Measurements from ENCODE around the gene DRC1.

DRC1 gene

GRCh38 chr2:26450031-26450635 is 48.4 kb downstream of the DRC1 start:
- no peak for TF ChIP-seq CTCF (IDR thresholded peaks at IDR 0.05; ENCODE audit: low read depth, low read length)
- DNase-seq: no peak

GRCh38 chr2:26451700-26452099 is 50.0 kb downstream of the DRC1 start:
- Histone ChIP-seq H3K27ac (no peak overlapping the region), H3K9me3 (ENCODE audit: severe bottlenecking) (no peaks in the 10 kb centered on the region), H3K4me3 (ENCODE audit: low read depth, low read length) (no peak overlapping the region), H3K36me3 (no peaks in the 10 kb centered on the region), H3K27me3 (ENCODE audit: insufficient read depth, low read depth, severe bottlenecking) (no peaks in the 10 kb centered on the region)
- TF ChIP-seq CTCF (IDR thresholded peaks at IDR 0.05; ENCODE audit: low read depth, low read length): no peak
- no peak for DNase-seq

More at GRCh38 chr2:26450031-26450635, 48.4 kb downstream of the DRC1 start:
- Histone ChIP-seq H3K36me3 (no peaks in the 10 kb centered on the region), H3K27ac (no peak overlapping the region), H3K27me3 (ENCODE audit: insufficient read depth, low read depth, severe bottlenecking) (no peaks in the 10 kb centered on the region), H3K4me3 (ENCODE audit: low read depth, low read length) (no peak overlapping the region), H3K9me3 (ENCODE audit: severe bottlenecking) (no peaks in the 10 kb centered on the region)

- no peak for DNase-seq
- Histone ChIP-seq H3K27ac (no peak overlapping the region), H3K36me3 (no peaks in the 10 kb centered on the region), H3K4me3 (ENCODE audit: low read depth, low read length) (no peak overlapping the region), H3K27me3 (ENCODE audit: insufficient read depth, low read depth, severe bottlenecking) (no peaks in the 10 kb centered on the region), H3K9me3 (ENCODE audit: severe bottlenecking) (no peaks in the 10 kb centered on the region)
- TF ChIP-seq CTCF (IDR thresholded peaks at IDR 0.05; ENCODE audit: low read depth, low read length): no peak
Measured at GRCh38 chr2:26453421-26454329, 52.0 kb downstream of the DRC1 start.

GRCh38 chr2:26454561-26455001 is 52.9 kb downstream of the DRC1 start:
- no peak for TF ChIP-seq CTCF (IDR thresholded peaks at IDR 0.05; ENCODE audit: low read depth, low read length)
- Histone ChIP-seq H3K9me3 (ENCODE audit: severe bottlenecking) (no peaks in the 10 kb centered on the region), H3K4me3 (ENCODE audit: low read depth, low read length) (no peak overlapping the region), H3K36me3 (no peaks in the 10 kb centered on the region), H3K27me3 (ENCODE audit: insufficient read depth, low read depth, severe bottlenecking) (no peaks in the 10 kb centered on the region), H3K27ac (no peak overlapping the region)
- no peak for DNase-seq

GRCh38 chr2:26455037-26455669 is 53.4 kb downstream of the DRC1 start:
- H3K4me3 ChIP-seq (ENCODE audit: low read depth, low read length): no peak overlapping the region
- no peak overlapping the region for H3K27ac ChIP-seq
- TF ChIP-seq CTCF (IDR thresholded peaks at IDR 0.05; ENCODE audit: low read depth, low read length): no peak
- H3K36me3 ChIP-seq: no peaks in the 10 kb centered on the region
- no peak for DNase-seq
- no peaks in the 10 kb centered on the region for H3K9me3 ChIP-seq (ENCODE audit: severe bottlenecking)
- H3K27me3 ChIP-seq (ENCODE audit: insufficient read depth, low read depth, severe bottlenecking): no peaks in the 10 kb centered on the region
